ENCODE data around the gene SLC66A3. TPM values are rescaled to one million over a fixed set of nuclear protein-coding genes. Genes with fewer than 3 reads are reported as not detected.
A peak's percentile ranks its signal among the peaks of the same experiment; 100 is the strongest.

Gene SLC66A3
- total RNA-seq, 1 donor from 2014 or later, result 52.6 TPM

- no peak for DNase-seq (ENCODE audit: low spot score in 2 of 2)
- no peak overlapping the region for H3K27ac ChIP-seq
- no peak overlapping the region for H3K4me3 ChIP-seq
- H3K4me1 ChIP-seq, result no peaks in the 10 kb centered on the region
- TF ChIP-seq CTCF (IDR thresholded peaks at IDR 0.05), result no peak
- H3K9me3 ChIP-seq, result no peaks in the 10 kb centered on the region
- H3K27me3 ChIP-seq, result no peaks in the 10 kb centered on the region
- intact Hi-C loops (cut with DNase I), result no loop called here
- peaks cover 38 to 66% of the 10 kb centered on the region in 2 donors for H3K36me3 ChIP-seq
Observed at GRCh38 chr2:11187731-11188130, 32.5 kb downstream of the SLC66A3 start.

DNA sequence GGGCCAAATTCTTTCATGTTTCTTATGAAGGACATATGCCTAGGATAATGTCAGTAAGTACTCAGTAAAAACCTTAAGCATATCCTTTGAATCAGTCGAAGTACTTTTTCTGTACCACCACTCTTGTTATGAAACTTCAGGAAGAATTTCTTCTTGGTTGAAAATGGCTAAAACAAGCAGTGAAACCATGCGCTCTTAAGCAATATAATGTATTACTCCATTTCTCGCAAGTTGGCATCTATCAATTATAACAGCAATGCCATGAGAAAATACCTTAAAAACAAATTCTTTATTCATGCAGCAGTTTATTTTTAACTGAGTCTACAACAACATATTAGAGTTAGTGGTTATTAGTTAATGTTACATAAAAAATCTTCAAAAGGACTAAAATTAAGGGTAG is 41.0 kb downstream of the SLC66A3 start:
- H3K27ac ChIP-seq, result no peak overlapping the region
- DNase-seq (ENCODE audit: low spot score in 2 of 2), result no peak
- no peaks in the 10 kb centered on the region for H3K4me1 ChIP-seq
- peaks cover 54 to 93% of the 10 kb centered on the region in 2 donors for H3K36me3 ChIP-seq
- H3K4me3 ChIP-seq, result no peak overlapping the region
- H3K27me3 ChIP-seq, result no peaks in the 10 kb centered on the region
- no peak for TF ChIP-seq CTCF (IDR thresholded peaks at IDR 0.05)
- no peaks in the 10 kb centered on the region for H3K9me3 ChIP-seq
- intact Hi-C loops (cut with DNase I), result no loop called here

GRCh38 chr2:11200651-11201050 is 45.4 kb downstream of the SLC66A3 start:
- Histone ChIP-seq H3K27ac (no peak overlapping the region), H3K9me3 (no peaks in the 10 kb centered on the region), H3K36me3 (peaks cover 42 to 62% of the 10 kb centered on the region in 2 donors), H3K4me1 (no peaks in the 10 kb centered on the region), H3K27me3 (no peaks in the 10 kb centered on the region), H3K4me3 (no peak overlapping the region)
- no peak for DNase-seq (ENCODE audit: low spot score in 2 of 2)
- TF ChIP-seq CTCF (IDR thresholded peaks at IDR 0.05), result no peak
- intact Hi-C loops (cut with DNase I), result no loop called here

GRCh38 chr2:11201969-11202368 is 46.7 kb downstream of the SLC66A3 start:
- Histone ChIP-seq H3K4me1 (no peaks in the 10 kb centered on the region), H3K36me3 (peaks cover 33 to 59% of the 10 kb centered on the region in 2 donors), H3K27me3 (no peaks in the 10 kb centered on the region), H3K27ac (no peak overlapping the region), H3K9me3 (no peaks in the 10 kb centered on the region), H3K4me3 (no peak overlapping the region)
- no peak for DNase-seq (ENCODE audit: low spot score in 2 of 2)
- intact Hi-C loops (cut with DNase I), result no loop called here
- TF ChIP-seq CTCF (IDR thresholded peaks at IDR 0.05), result no peak

- intact Hi-C loops (cut with DNase I), result no loop called here
- H3K36me3 ChIP-seq, result peaks cover 34 to 54% of the 10 kb centered on the region in 2 donors
Observed at GRCh38 chr2:11203480-11203879, 48.2 kb downstream of the SLC66A3 start.

More at GRCh38 chr2:11203480-11203879, 48.2 kb downstream of the SLC66A3 start:
- H3K4me3 ChIP-seq, result no peak overlapping the region
- no peaks in the 10 kb centered on the region for H3K4me1 ChIP-seq
- DNase-seq (ENCODE audit: low spot score in 2 of 2), result no peak
- no peaks in the 10 kb centered on the region for H3K9me3 ChIP-seq
- H3K27me3 ChIP-seq, result no peaks in the 10 kb centered on the region
- peak overlapping the region in 1 of 2 donors; percentile 14 for H3K27ac ChIP-seq
- no peak for TF ChIP-seq CTCF (IDR thresholded peaks at IDR 0.05)
